ENCODE results near the gene OPRM1.

OPRM1 gene

DNA sequence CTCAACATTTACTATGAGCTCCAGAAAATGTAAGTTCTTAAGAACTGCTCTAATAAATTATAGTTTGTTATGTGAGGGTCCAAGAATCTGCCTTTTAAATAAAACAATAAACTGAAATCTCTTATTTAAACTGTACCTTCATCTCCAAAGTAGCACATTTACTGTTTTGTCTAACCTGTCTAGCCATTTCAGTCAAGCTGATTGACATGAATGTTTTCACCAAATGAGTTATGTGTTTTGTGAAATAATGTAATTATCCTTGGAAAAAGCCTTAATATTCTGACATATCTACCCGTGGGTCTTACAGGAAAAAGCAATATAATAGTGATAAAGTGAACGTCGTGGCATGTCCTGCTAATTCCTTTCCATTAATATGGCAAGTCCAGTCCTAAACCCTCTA lies 57.8 kb downstream of the OPRM1 start:
- Histone ChIP-seq H2BK15ac (ENCODE audit: low read depth, poor library complexity, severe bottlenecking) (no peak overlapping the region), H3K27ac (ENCODE audit: low read length, poor library complexity, severe bottlenecking) (no peak overlapping the region), H2AK5ac (ENCODE audit: low read length, severe bottlenecking) (no peak overlapping the region), H3K4ac (ENCODE audit: low read depth in 1 of 2, low read length in 2 of 2) (no peak overlapping the region), H3K4me2 (ENCODE audit: low read length, poor library complexity, severe bottlenecking) (no peak overlapping the region), H3K23ac (ENCODE audit: low read length in 2 of 2) (no peak overlapping the region), H3K18ac (ENCODE audit: low read depth in 1 of 2, low read length in 2 of 2) (no peak overlapping the region), H2BK120ac (ENCODE audit: low read depth, low read length) (no peak overlapping the region), H3K27me3 (ENCODE audit: control insufficient read depth in 1 of 2, insufficient read depth in 1 of 2, low read length in 2 of 2) (no peaks in the 10 kb centered on the region), H2BK5ac (ENCODE audit: low read depth, low read length, poor library complexity, severe bottlenecking) (no peak overlapping the region), H3K9ac (ENCODE audit: low read length) (no peak overlapping the region), H4K91ac (ENCODE audit: low read length) (no peak overlapping the region), H3K4me1 (ENCODE audit: control insufficient read depth, insufficient read depth, low read depth, low read length) (no peaks in the 10 kb centered on the region), H3K36me3 (ENCODE audit: control insufficient read depth in 1 of 2, insufficient read depth in 2 of 2, low read depth in 1 of 2, low read length in 2 of 2) (no peaks in the 10 kb centered on the region), H2BK12ac (ENCODE audit: low read length in 2 of 2) (no peak overlapping the region), H3K9me3 (ENCODE audit: control insufficient read depth, low read length) (peaks cover 4% of the 10 kb centered on the region), H2AFZ (ENCODE audit: low read depth, low read length) (no peak overlapping the region), H3K14ac (ENCODE audit: low read length in 2 of 2) (no peak overlapping the region), H3K4me3 (ENCODE audit: insufficient read depth in 1 of 2, low read depth in 1 of 2, low read length in 2 of 2) (no peak overlapping the region), H4K8ac (ENCODE audit: low read length) (no peak overlapping the region), H3K79me1 (replicated peaks; ENCODE audit: low read length, poor library complexity, severe bottlenecking) (no peaks in the 10 kb centered on the region)
- WGBS = 92% methylated on average over 2 of the region's 3 CpGs
- no peak for DNase-seq

DNA sequence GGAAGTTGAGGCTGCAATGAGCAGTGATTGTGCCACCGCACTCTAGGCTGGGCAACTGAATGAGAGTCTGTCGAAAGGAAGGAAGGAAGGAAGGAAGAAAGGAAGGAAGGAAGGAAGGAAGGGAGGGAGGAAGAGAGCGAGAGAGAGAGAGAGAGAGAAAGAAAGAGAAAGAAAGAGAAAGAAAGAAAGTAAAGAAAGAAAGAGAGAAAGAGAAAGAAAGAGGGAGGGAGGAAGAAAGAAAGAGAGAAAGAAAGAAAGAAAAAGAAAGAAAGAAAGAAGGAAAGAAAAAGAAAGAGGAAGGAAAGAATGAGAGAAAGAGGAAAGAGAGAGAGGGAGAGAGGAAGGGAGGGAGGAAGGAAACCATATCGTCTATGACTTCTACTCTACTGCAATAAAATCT lies 60.2 kb downstream of the OPRM1 start:
- Histone ChIP-seq H3K18ac (ENCODE audit: low read depth in 1 of 2, low read length in 2 of 2) (no peak overlapping the region), H3K9ac (ENCODE audit: low read length) (no peak overlapping the region), H3K4me2 (ENCODE audit: low read length, poor library complexity, severe bottlenecking) (no peak overlapping the region), H3K79me1 (replicated peaks; ENCODE audit: low read length, poor library complexity, severe bottlenecking) (no peaks in the 10 kb centered on the region), H2AK5ac (ENCODE audit: low read length, severe bottlenecking) (no peak overlapping the region), H3K9me3 (ENCODE audit: control insufficient read depth, low read length) (no peaks in the 10 kb centered on the region), H2BK12ac (ENCODE audit: low read length in 2 of 2) (no peak overlapping the region), H2AFZ (ENCODE audit: low read depth, low read length) (no peak overlapping the region), H2BK15ac (ENCODE audit: low read depth, poor library complexity, severe bottlenecking) (no peak overlapping the region), H4K91ac (ENCODE audit: low read length) (no peak overlapping the region), H4K8ac (ENCODE audit: low read length) (no peak overlapping the region), H3K36me3 (ENCODE audit: control insufficient read depth in 1 of 2, insufficient read depth in 2 of 2, low read depth in 1 of 2, low read length in 2 of 2) (no peaks in the 10 kb centered on the region), H3K27me3 (ENCODE audit: control insufficient read depth in 1 of 2, insufficient read depth in 1 of 2, low read length in 2 of 2) (no peaks in the 10 kb centered on the region), H2BK120ac (ENCODE audit: low read depth, low read length) (no peak overlapping the region), H3K4ac (ENCODE audit: low read depth in 1 of 2, low read length in 2 of 2) (no peak overlapping the region), H3K4me1 (ENCODE audit: control insufficient read depth, insufficient read depth, low read depth, low read length) (no peaks in the 10 kb centered on the region), H3K4me3 (ENCODE audit: insufficient read depth in 1 of 2, low read depth in 1 of 2, low read length in 2 of 2) (no peak overlapping the region), H3K14ac (ENCODE audit: low read length in 2 of 2) (no peak overlapping the region), H3K23ac (ENCODE audit: low read length in 2 of 2) (no peak overlapping the region), H2BK5ac (ENCODE audit: low read depth, low read length, poor library complexity, severe bottlenecking) (no peak overlapping the region), H3K27ac (ENCODE audit: low read length, poor library complexity, severe bottlenecking) (no peak overlapping the region)
- 85% methylated on average over 3 of the region's 4 CpGs for WGBS
- no peak for DNase-seq

DNA sequence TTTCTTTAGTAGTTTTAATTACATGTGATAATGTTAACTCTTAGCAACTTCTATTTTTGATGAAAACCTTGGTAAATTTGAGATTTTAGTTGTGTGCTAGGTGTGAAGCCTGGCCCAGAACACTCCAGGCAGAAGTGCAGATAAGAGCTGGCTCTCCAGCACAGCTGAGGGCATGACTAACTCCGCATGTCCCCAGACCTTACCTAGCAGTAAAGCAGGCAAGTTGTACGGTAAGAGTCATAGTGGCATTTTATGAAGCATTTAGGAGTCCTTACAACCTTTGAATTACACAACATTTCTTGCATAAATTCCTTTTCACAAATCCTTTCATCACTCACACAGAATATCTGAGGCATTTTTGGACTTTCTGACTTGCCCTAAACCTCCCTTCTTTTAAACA lies 67.2 kb downstream of the OPRM1 start:
- Histone ChIP-seq H4K91ac (ENCODE audit: low read length) (no peak overlapping the region), H3K18ac (ENCODE audit: low read depth in 1 of 2, low read length in 2 of 2) (no peak overlapping the region), H2AK5ac (ENCODE audit: low read length, severe bottlenecking) (no peak overlapping the region), H3K14ac (ENCODE audit: low read length in 2 of 2) (no peak overlapping the region), H3K23ac (ENCODE audit: low read length in 2 of 2) (no peak overlapping the region), H3K4me3 (ENCODE audit: insufficient read depth in 1 of 2, low read depth in 1 of 2, low read length in 2 of 2) (no peak overlapping the region), H3K36me3 (ENCODE audit: control insufficient read depth in 1 of 2, insufficient read depth in 2 of 2, low read depth in 1 of 2, low read length in 2 of 2) (no peaks in the 10 kb centered on the region), H2BK5ac (ENCODE audit: low read depth, low read length, poor library complexity, severe bottlenecking) (no peak overlapping the region), H3K4me1 (ENCODE audit: control insufficient read depth, insufficient read depth, low read depth, low read length) (no peaks in the 10 kb centered on the region), H2BK120ac (ENCODE audit: low read depth, low read length) (no peak overlapping the region), H3K27me3 (ENCODE audit: control insufficient read depth in 1 of 2, insufficient read depth in 1 of 2, low read length in 2 of 2) (no peaks in the 10 kb centered on the region), H2BK12ac (ENCODE audit: low read length in 2 of 2) (no peak overlapping the region), H4K8ac (ENCODE audit: low read length) (no peak overlapping the region), H3K9me3 (ENCODE audit: control insufficient read depth, low read length) (no peaks in the 10 kb centered on the region), H2BK15ac (ENCODE audit: low read depth, poor library complexity, severe bottlenecking) (no peak overlapping the region), H3K9ac (ENCODE audit: low read length) (no peak overlapping the region), H3K4me2 (ENCODE audit: low read length, poor library complexity, severe bottlenecking) (no peak overlapping the region), H3K27ac (ENCODE audit: low read length, poor library complexity, severe bottlenecking) (no peak overlapping the region), H2AFZ (ENCODE audit: low read depth, low read length) (no peak overlapping the region), H3K79me1 (replicated peaks; ENCODE audit: low read length, poor library complexity, severe bottlenecking) (no peaks in the 10 kb centered on the region), H3K4ac (ENCODE audit: low read depth in 1 of 2, low read length in 2 of 2) (no peak overlapping the region)
- WGBS = 58% methylated on average over 2 of the region's 2 CpGs
- DNase-seq = no peak

DNA sequence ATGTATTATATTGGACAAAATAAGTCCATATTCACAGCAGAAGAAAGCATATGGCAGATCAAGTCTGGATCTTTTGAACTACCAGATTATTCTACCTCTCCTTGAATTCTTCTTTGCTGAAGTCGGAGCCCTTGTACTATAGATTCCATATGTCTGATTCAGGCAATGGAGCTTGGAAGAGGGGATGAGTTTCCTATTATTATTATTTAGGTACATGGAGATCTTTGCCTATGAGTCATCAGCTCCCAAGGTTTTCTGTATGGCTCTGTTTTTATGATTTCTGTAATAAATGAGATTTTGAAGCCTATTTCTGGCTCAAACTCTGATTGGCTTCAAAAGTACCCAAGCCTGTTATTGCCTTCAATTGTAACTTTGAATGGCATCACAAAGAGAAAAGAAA lies 72.0 kb downstream of the OPRM1 start:
- Histone ChIP-seq H3K23ac (ENCODE audit: low read length in 2 of 2) (no peak overlapping the region), H3K27me3 (ENCODE audit: control insufficient read depth in 1 of 2, insufficient read depth in 1 of 2, low read length in 2 of 2) (no peaks in the 10 kb centered on the region), H2AFZ (ENCODE audit: low read depth, low read length) (no peak overlapping the region), H3K4me1 (ENCODE audit: control insufficient read depth, insufficient read depth, low read depth, low read length) (no peaks in the 10 kb centered on the region), H4K8ac (ENCODE audit: low read length) (no peak overlapping the region), H3K27ac (ENCODE audit: low read length, poor library complexity, severe bottlenecking) (no peak overlapping the region), H3K14ac (ENCODE audit: low read length in 2 of 2) (no peak overlapping the region), H3K4me2 (ENCODE audit: low read length, poor library complexity, severe bottlenecking) (no peak overlapping the region), H4K91ac (ENCODE audit: low read length) (no peak overlapping the region), H2BK15ac (ENCODE audit: low read depth, poor library complexity, severe bottlenecking) (no peak overlapping the region), H3K4me3 (ENCODE audit: insufficient read depth in 1 of 2, low read depth in 1 of 2, low read length in 2 of 2) (no peak overlapping the region), H2BK5ac (ENCODE audit: low read depth, low read length, poor library complexity, severe bottlenecking) (no peak overlapping the region), H3K18ac (ENCODE audit: low read depth in 1 of 2, low read length in 2 of 2) (no peak overlapping the region), H2BK12ac (ENCODE audit: low read length in 2 of 2) (no peak overlapping the region), H3K9ac (ENCODE audit: low read length) (no peak overlapping the region), H3K9me3 (ENCODE audit: control insufficient read depth, low read length) (peaks cover 2% of the 10 kb centered on the region), H3K36me3 (ENCODE audit: control insufficient read depth in 1 of 2, insufficient read depth in 2 of 2, low read depth in 1 of 2, low read length in 2 of 2) (no peaks in the 10 kb centered on the region), H3K4ac (ENCODE audit: low read depth in 1 of 2, low read length in 2 of 2) (no peak overlapping the region), H3K79me1 (replicated peaks; ENCODE audit: low read length, poor library complexity, severe bottlenecking) (no peaks in the 10 kb centered on the region), H2AK5ac (ENCODE audit: low read length, severe bottlenecking) (no peak overlapping the region), H2BK120ac (ENCODE audit: low read depth, low read length) (no peak overlapping the region)
- no CpG with 5 or more reads among the region's 1 CpG for WGBS
- DNase-seq = no peak
